Gastroesophageal sphincter (tissue), 4 donors: ENCODE data around the gene CSNK2A1. TPM values are rescaled to one million over a fixed set of nuclear protein-coding genes. Genes with fewer than 3 reads are reported as not detected.

Experiments used
- ATAC-seq: fragments of 150-250 bp; one replicate; pipeline ENCODE4 v1.9.1; 2016; ENCODE audit warnings: mild to moderate bottlenecking, moderate library complexity
- H3K27ac ChIP-seq, 4 donors: fragments of 200-600 bp; sonication (generic) in 3 of 4; 1 replicate in 3 of 4; 2 replicates in 1 of 4; pipeline ENCODE4 v1.5.1; 2016 to 2019
- H3K27me3 ChIP-seq: fragments of 200-600 bp; sonication (generic); one replicate; pipeline ENCODE4 v1.5.1; 2019
- H3K36me3 ChIP-seq, 2 donors: fragments of 200-600 bp; sonication (generic); one replicate each; pipeline ENCODE4 v1.5.1; 2019; ENCODE audit warnings: control low read depth in 1 of 2
- H3K4me1 ChIP-seq, 3 donors: fragments of 200-600 bp; sonication (generic); 1 replicate in 2 of 3; 2 replicates in 1 of 3; pipeline ENCODE4 v1.5.1; 2016 to 2019; ENCODE audit warnings: control low read depth in 2 of 3
- H3K4me3 ChIP-seq, 2 donors: fragments of 200-600 bp; sonication (generic); one replicate each; pipeline ENCODE4 v1.5.1; 2019; ENCODE audit warnings: mild to moderate bottlenecking in 1 of 2, moderate library complexity in 1 of 2
- H3K9me3 ChIP-seq, 3 donors: fragments of 200-600 bp; sonication (generic); one replicate each; pipeline ENCODE4 v1.5.1; 2017 to 2019; ENCODE audit warnings: control low read depth in 2 of 3
- CTCF ChIP-seq, 4 experiments: fragments of 200-600 bp in 2 of 4; fragments of 450-650 bp in 2 of 4; sonication (generic) in 1 of 4; IDR thresholded peaks; one replicate each; pipeline ENCODE4 v1.5.1; 2017 to 2019; ENCODE audit warnings: antibody characterized with exemption in 4 of 4, mild to moderate bottlenecking in 2 of 4, moderate library complexity in 2 of 4
- EP300 ChIP-seq: sonication (generic); formaldehyde crosslinking; IDR thresholded peaks from one replicate; pipeline ENCODE4 v1.6.1; 2017; ENCODE audit warnings: antibody characterized with exemption, mild to moderate bottlenecking
- POLR2A ChIP-seq, 2 donors: fragments of 450-650 bp; IDR thresholded peaks; one replicate each; pipeline ENCODE4 v1.6.1; 2017; ENCODE audit warnings: antibody characterized with exemption in 2 of 2, mild to moderate bottlenecking in 2 of 2, moderate library complexity in 1 of 2
- POLR2AphosphoS5 ChIP-seq: sonication (generic); formaldehyde crosslinking; IDR thresholded peaks from one replicate; pipeline ENCODE4 v1.6.1; 2017; ENCODE audit warnings: antibody characterized with exemption
- WGBS, 2 donors: methylation state at CpG; one replicate each; pipeline ENCODE4 v1.1.5; 2018; ENCODE audit warnings: low coverage in 1 of 2; 5-methylcytosine and 5-hydroxymethylcytosine counted together
- total RNA-seq, 4 donors: library from RNA; depleted of rRNA; stranded (reverse); fragments of >200 nt; gene quantifications; one replicate each; pipeline ENCODE4 v1.1.0, GENCODE V29; 2016

CSNK2A1 gene
- 100 to 1,000 TPM in 2 of 4 donors, 10 to 100 TPM in 2; 69.1 to 109 (median 92.2) TPM for total RNA-seq

- ATAC-seq, result peak; percentile 99
Observed at GRCh38 chr20:543369-544152, at the start of gene CSNK2A1. TSS of gene CSNK2A1 (minus strand) at chr20:543790. CDS start at chr20:508551, 35,239 bp downstream.

GRCh38 chr20:592506-592905 lies 48.9 kb upstream of the CSNK2A1 start:
- Histone ChIP-seq H3K4me3 (no peak overlapping the region), H3K4me1 (no peaks in the 10 kb centered on the region), H3K36me3 (no peaks in the 10 kb centered on the region), H3K27me3 (peaks cover 45% of the 10 kb centered on the region), H3K27ac (no peak overlapping the region), H3K9me3 (no peaks in the 10 kb centered on the region)
- no peak for ATAC-seq
- no peak for TF ChIP-seq POLR2AphosphoS5
- TF ChIP-seq CTCF (IDR thresholded peaks at IDR 0.05), result no peak
- TF ChIP-seq EP300, result no peak
- TF ChIP-seq POLR2A (IDR thresholded peaks at IDR 0.05), result no peak
- WGBS, 2 donors, result 80% methylated on average over 6 of the region's 7 CpGs; no CpG with 5 or more reads in 1 of the 2 donors

More at GRCh38 chr20:543369-544152, at the start of gene CSNK2A1:
- TF ChIP-seq POLR2AphosphoS5 (peak; percentile 71), EP300 (no peak), POLR2A (IDR thresholded peaks at IDR 0.05) (peak; percentile 52 to 66)
- Histone ChIP-seq H3K9me3 (peaks cover 0 to 5% (median 0%) of the 10 kb centered on the region in 3 donors), H3K27ac (peak within 1 kb of the TSS; percentile 88 to 94 (median 90)), H3K27me3 (no peaks in the 10 kb centered on the region), H3K4me3 (peak within 1 kb of the TSS; percentile 93 to 98), H3K36me3 (no peaks in the 10 kb centered on the region), H3K4me1 (peaks cover 0 to 44% (median 12%) of the 10 kb centered on the region in 3 donors)
- WGBS, 2 donors, result 0 to 1% methylated on average over 4 to 10 of the region's 44 CpGs

GRCh38 chr20:591941-592340 lies 48.4 kb upstream of the CSNK2A1 start:
- Histone ChIP-seq H3K4me3 (no peak overlapping the region), H3K9me3 (no peaks in the 10 kb centered on the region), H3K36me3 (no peaks in the 10 kb centered on the region), H3K27ac (no peak overlapping the region), H3K4me1 (no peaks in the 10 kb centered on the region), H3K27me3 (peaks cover 45% of the 10 kb centered on the region)
- no peak for TF ChIP-seq EP300
- no peak for TF ChIP-seq CTCF (IDR thresholded peaks at IDR 0.05)
- no peak for TF ChIP-seq POLR2A (IDR thresholded peaks at IDR 0.05)
- no peak for TF ChIP-seq POLR2AphosphoS5
- WGBS, 2 donors, result 75 to 79% methylated on average over 4 to 5 of the region's 5 CpGs
- no peak for ATAC-seq

GRCh38 chr20:588932-589672 lies 45.5 kb upstream of the CSNK2A1 start:
- H3K4me1 ChIP-seq, result no peaks in the 10 kb centered on the region
- no peaks in the 10 kb centered on the region for H3K36me3 ChIP-seq
- no peaks in the 10 kb centered on the region for H3K9me3 ChIP-seq
- no peak overlapping the region for H3K4me3 ChIP-seq
- WGBS, 2 donors, result 62 to 83% methylated on average over 5 to 8 of the region's 10 CpGs
- peaks cover 49% of the 10 kb centered on the region for H3K27me3 ChIP-seq
- H3K27ac ChIP-seq, result no peak overlapping the region
- ATAC-seq, result no peak
- TF ChIP-seq POLR2AphosphoS5, result no peak
- TF ChIP-seq EP300, result no peak
- TF ChIP-seq CTCF (IDR thresholded peaks at IDR 0.05), result no peak
- no peak for TF ChIP-seq POLR2A (IDR thresholded peaks at IDR 0.05)

GRCh38 chr20:588476-588875 lies 44.9 kb upstream of the CSNK2A1 start:
- 16 to 46% methylated on average over 2 to 3 of the region's 3 CpGs for WGBS, 2 donors
- Histone ChIP-seq H3K27me3 (peaks cover 50% of the 10 kb centered on the region), H3K4me1 (no peaks in the 10 kb centered on the region), H3K36me3 (no peaks in the 10 kb centered on the region), H3K4me3 (no peak overlapping the region), H3K27ac (no peak overlapping the region), H3K9me3 (no peaks in the 10 kb centered on the region)
- no peak for ATAC-seq
- TF ChIP-seq POLR2A (IDR thresholded peaks at IDR 0.05), result no peak
- TF ChIP-seq POLR2AphosphoS5, result no peak
- TF ChIP-seq EP300, result no peak
- TF ChIP-seq CTCF (IDR thresholded peaks at IDR 0.05), result no peak
